ENCODE data around the gene RNF207.
A peak's percentile ranks its signal among the peaks of the same experiment; 100 is the strongest.

Gene RNF207

GRCh38 chr1:6180268-6180706, 25.6 kb upstream of the RNF207 start, which contains the start of gene CHD5:
TSS of gene CHD5 (minus strand) at chr1:6180321. CDS start at chr1:6180023, 298 bp downstream.
- H3K9me3 ChIP-seq (ENCODE audit: control extremely low read depth in 1 of 5, control insufficient read depth in 4 of 5, insufficient read depth in 2 of 5, low read depth in 1 of 5, low read length in 4 of 5), result no peaks in the 10 kb centered on the region
- peaks cover 5 to 70% (median 21%) of the 10 kb centered on the region in 5 experiments for H3K27me3 ChIP-seq (replicated peaks in 2 of 5; ENCODE audit: control insufficient read depth in 4 of 5, insufficient read depth in 5 of 5, low read length in 4 of 5)
- peaks cover 0 to 27% (median 16%) of the 10 kb centered on the region in 4 experiments for H3K4me1 ChIP-seq (ENCODE audit: control extremely low read depth in 1 of 4, control insufficient read depth in 4 of 4, insufficient read depth in 4 of 4, low read length in 3 of 4)
- no peak within 1 kb of the TSS for H3K27ac ChIP-seq (ENCODE audit: insufficient read depth in 1 of 2, low read depth in 1 of 2, low read length in 2 of 2, poor library complexity in 1 of 2, severe bottlenecking in 2 of 2)
- ChIA-PET POLR2A (interaction anchor here (0.6 kb wide), 1 partner anchor 310 kb away, joined by 5 read pairs; no protein-coding TSS in a partner anchor), CTCF (interaction anchor here (1.0 to 1.6 kb wide), 3 partner anchors 10 to 71 kb away, joined by 3 to 4 read pairs (median 3); no protein-coding TSS in a partner anchor)
- peak in 2 of 3 donors; percentile 25 to 40 for DNase-seq
- H3K4me3 ChIP-seq (ENCODE audit: control insufficient read depth in 1 of 7, extremely low read depth in 1 of 7, insufficient read depth in 4 of 7, low read depth in 2 of 7, low read length in 6 of 7), result peak within 1 kb of the TSS in 2 of 7 experiments; percentile 40 to 52
- H3K36me3 ChIP-seq (ENCODE audit: control insufficient read depth in 4 of 4, insufficient read depth in 4 of 4, low read length in 3 of 4), result peaks cover 0 to 9% (median 3%) of the 10 kb centered on the region in 4 experiments
- WGBS (ENCODE audit: insufficient coverage), result under 1% methylated on average over 45 of the region's 57 CpGs

- no peaks in the 10 kb centered on the region for H3K9me3 ChIP-seq (ENCODE audit: control extremely low read depth in 1 of 5, control insufficient read depth in 4 of 5, insufficient read depth in 2 of 5, low read depth in 1 of 5, low read length in 4 of 5)
- ChIA-PET CTCF (interaction anchor here (1.0 to 1.6 kb wide), 3 partner anchors 10 to 72 kb away, joined by 3 to 4 read pairs (median 3); no protein-coding TSS in a partner anchor), POLR2A (interaction anchor here (0.6 kb wide), 1 partner anchor 310 kb away, joined by 5 read pairs; no protein-coding TSS in a partner anchor)
- H3K36me3 ChIP-seq (ENCODE audit: control insufficient read depth in 4 of 4, insufficient read depth in 4 of 4, low read length in 3 of 4), result peaks cover 0 to 15% (median 7%) of the 10 kb centered on the region in 4 experiments
- H3K27me3 ChIP-seq (replicated peaks in 2 of 5; ENCODE audit: control insufficient read depth in 4 of 5, insufficient read depth in 5 of 5, low read length in 4 of 5), result peaks cover 5 to 65% (median 21%) of the 10 kb centered on the region in 5 experiments
- peak overlapping the region in 2 of 7 experiments; percentile 38 to 40 for H3K4me3 ChIP-seq (ENCODE audit: control insufficient read depth in 1 of 7, extremely low read depth in 1 of 7, insufficient read depth in 4 of 7, low read depth in 2 of 7, low read length in 6 of 7)
- peak in 2 of 3 donors; percentile 31 to 38 for DNase-seq
- 2% methylated on average over 29 of the region's 36 CpGs for WGBS (ENCODE audit: insufficient coverage)
- H3K4me1 ChIP-seq (ENCODE audit: control extremely low read depth in 1 of 4, control insufficient read depth in 4 of 4, insufficient read depth in 4 of 4, low read length in 3 of 4), result peaks cover 0 to 27% (median 17%) of the 10 kb centered on the region in 4 experiments
- H3K27ac ChIP-seq (ENCODE audit: insufficient read depth in 1 of 2, low read depth in 1 of 2, low read length in 2 of 2, poor library complexity in 1 of 2, severe bottlenecking in 2 of 2), result no peak overlapping the region
These were observed 25.1 kb upstream of the RNF207 start for GRCh38 chr1:6180707-6181311.

- DNase-seq, result peak in 1 of 3 donors; percentile 13
- CTCF ChIA-PET, result interaction anchor here (1.0 to 1.6 kb wide), 3 partner anchors 9 to 72 kb away, joined by 3 to 4 read pairs (median 3); no protein-coding TSS in a partner anchor
- 10% methylated on average over 10 of the region's 10 CpGs for WGBS (ENCODE audit: insufficient coverage)
These were observed 24.6 kb upstream of the RNF207 start for GRCh38 chr1:6181347-6181770.

GRCh38 chr1:6183520-6183989, 22.4 kb upstream of the RNF207 start:
- ChIA-PET CTCF (interaction anchor here (1.0 to 2.2 kb wide), 7 partner anchors 13 to 75 kb away, joined by 3 to 9 read pairs (median 4); no protein-coding TSS in a partner anchor), POLR2A (no interaction called here)
- Histone ChIP-seq H3K36me3 (ENCODE audit: control insufficient read depth in 4 of 4, insufficient read depth in 4 of 4, low read length in 3 of 4) (peaks cover 0 to 34% (median 19%) of the 10 kb centered on the region in 4 experiments), H3K9me3 (ENCODE audit: control extremely low read depth in 1 of 5, control insufficient read depth in 4 of 5, insufficient read depth in 2 of 5, low read depth in 1 of 5, low read length in 4 of 5) (no peaks in the 10 kb centered on the region), H3K27ac (ENCODE audit: insufficient read depth in 1 of 2, low read depth in 1 of 2, low read length in 2 of 2, poor library complexity in 1 of 2, severe bottlenecking in 2 of 2) (no peak overlapping the region), H3K4me3 (ENCODE audit: control insufficient read depth in 1 of 7, extremely low read depth in 1 of 7, insufficient read depth in 4 of 7, low read depth in 2 of 7, low read length in 6 of 7) (no peak overlapping the region), H3K4me1 (ENCODE audit: control extremely low read depth in 1 of 4, control insufficient read depth in 4 of 4, insufficient read depth in 4 of 4, low read length in 3 of 4) (peaks cover 0 to 27% (median 17%) of the 10 kb centered on the region in 4 experiments), H3K27me3 (replicated peaks in 2 of 5; ENCODE audit: control insufficient read depth in 4 of 5, insufficient read depth in 5 of 5, low read length in 4 of 5) (peaks cover 5 to 38% (median 10%) of the 10 kb centered on the region in 5 experiments)
- no peak for DNase-seq
- 45% methylated on average over 4 of the region's 6 CpGs for WGBS (ENCODE audit: insufficient coverage)

More at GRCh38 chr1:6181347-6181770, 24.6 kb upstream of the RNF207 start:
- Histone ChIP-seq H3K27me3 (replicated peaks in 2 of 5; ENCODE audit: control insufficient read depth in 4 of 5, insufficient read depth in 5 of 5, low read length in 4 of 5) (peaks cover 5 to 60% (median 21%) of the 10 kb centered on the region in 5 experiments), H3K9me3 (ENCODE audit: control extremely low read depth in 1 of 5, control insufficient read depth in 4 of 5, insufficient read depth in 2 of 5, low read depth in 1 of 5, low read length in 4 of 5) (no peaks in the 10 kb centered on the region), H3K27ac (ENCODE audit: insufficient read depth in 1 of 2, low read depth in 1 of 2, low read length in 2 of 2, poor library complexity in 1 of 2, severe bottlenecking in 2 of 2) (no peak overlapping the region), H3K4me3 (ENCODE audit: control insufficient read depth in 1 of 7, extremely low read depth in 1 of 7, insufficient read depth in 4 of 7, low read depth in 2 of 7, low read length in 6 of 7) (peak overlapping the region in 1 of 7 experiments; percentile 38), H3K4me1 (ENCODE audit: control extremely low read depth in 1 of 4, control insufficient read depth in 4 of 4, insufficient read depth in 4 of 4, low read length in 3 of 4) (peaks cover 0 to 28% (median 17%) of the 10 kb centered on the region in 4 experiments), H3K36me3 (ENCODE audit: control insufficient read depth in 4 of 4, insufficient read depth in 4 of 4, low read length in 3 of 4) (peaks cover 0 to 17% (median 8%) of the 10 kb centered on the region in 4 experiments)
- POLR2A ChIA-PET, result no interaction called here

- H3K27ac ChIP-seq (ENCODE audit: insufficient read depth in 1 of 2, low read depth in 1 of 2, low read length in 2 of 2, poor library complexity in 1 of 2, severe bottlenecking in 2 of 2), result no peak overlapping the region
- ChIA-PET POLR2A (no interaction called here), CTCF (interaction anchor here (0.9 to 2.2 kb wide), 5 partner anchors 16 to 80 kb away, joined by 3 to 9 read pairs (median 5); no protein-coding TSS in a partner anchor)
- WGBS (ENCODE audit: insufficient coverage), result 87% methylated on average over 12 of the region's 13 CpGs
- no peak for DNase-seq
- H3K9me3 ChIP-seq (ENCODE audit: control extremely low read depth in 1 of 5, control insufficient read depth in 4 of 5, insufficient read depth in 2 of 5, low read depth in 1 of 5, low read length in 4 of 5), result no peaks in the 10 kb centered on the region
- H3K4me3 ChIP-seq (ENCODE audit: control insufficient read depth in 1 of 7, extremely low read depth in 1 of 7, insufficient read depth in 4 of 7, low read depth in 2 of 7, low read length in 6 of 7), result no peak overlapping the region
- H3K4me1 ChIP-seq (ENCODE audit: control extremely low read depth in 1 of 4, control insufficient read depth in 4 of 4, insufficient read depth in 4 of 4, low read length in 3 of 4), result peaks cover 0 to 23% (median 13%) of the 10 kb centered on the region in 4 experiments
- peaks cover 5 to 31% (median 10%) of the 10 kb centered on the region in 5 experiments for H3K27me3 ChIP-seq (replicated peaks in 2 of 5; ENCODE audit: control insufficient read depth in 4 of 5, insufficient read depth in 5 of 5, low read length in 4 of 5)
- peaks cover 3 to 39% (median 24%) of the 10 kb centered on the region in 4 experiments for H3K36me3 ChIP-seq (ENCODE audit: control insufficient read depth in 4 of 4, insufficient read depth in 4 of 4, low read length in 3 of 4)
These were observed 21.7 kb upstream of the RNF207 start for GRCh38 chr1:6184083-6184783.

- Histone ChIP-seq H3K4me1 (ENCODE audit: control extremely low read depth in 1 of 4, control insufficient read depth in 4 of 4, insufficient read depth in 4 of 4, low read length in 3 of 4) (peaks cover 0 to 17% (median 12%) of the 10 kb centered on the region in 4 experiments), H3K4me3 (ENCODE audit: control insufficient read depth in 1 of 7, extremely low read depth in 1 of 7, insufficient read depth in 4 of 7, low read depth in 2 of 7, low read length in 6 of 7) (no peak overlapping the region), H3K9me3 (ENCODE audit: control extremely low read depth in 1 of 5, control insufficient read depth in 4 of 5, insufficient read depth in 2 of 5, low read depth in 1 of 5, low read length in 4 of 5) (no peaks in the 10 kb centered on the region), H3K27me3 (replicated peaks in 2 of 5; ENCODE audit: control insufficient read depth in 4 of 5, insufficient read depth in 5 of 5, low read length in 4 of 5) (peaks cover 5 to 26% (median 10%) of the 10 kb centered on the region in 5 experiments), H3K27ac (ENCODE audit: insufficient read depth in 1 of 2, low read depth in 1 of 2, low read length in 2 of 2, poor library complexity in 1 of 2, severe bottlenecking in 2 of 2) (no peak overlapping the region), H3K36me3 (ENCODE audit: control insufficient read depth in 4 of 4, insufficient read depth in 4 of 4, low read length in 3 of 4) (peaks cover 5 to 47% (median 28%) of the 10 kb centered on the region in 4 experiments)
- WGBS (ENCODE audit: insufficient coverage), result 97% methylated on average over 3 of the region's 3 CpGs
- no peak for DNase-seq
- ChIA-PET CTCF (interaction anchor here (0.7 to 2.2 kb wide), 14 partner anchors 9 to 100 kb away, joined by 3 to 7 read pairs (median 4); partner anchors contain the start of gene RNF207), POLR2A (no interaction called here)
These were observed 20.8 kb upstream of the RNF207 start for GRCh38 chr1:6185151-6185550.

All from common myeloid progenitor, CD34-positive (primary cell).